Upper lobe of right lung (tissue), 1 donor: ENCODE results near the gene CHEK2. TPM values are rescaled to one million over a fixed set of nuclear protein-coding genes. Genes with fewer than 3 reads are reported as not detected.
"Not testable (repeated sequence)": the region's sequence is repeated elsewhere in the genome, so short reads cannot be mapped to it uniquely, and the experiment has no call there.

Experiments used
- ATAC-seq: fragments of 200-7000 bp; cut with Tn5 transposase; one replicate; pipeline ENCODE4 v1.9.1; 2020; ENCODE audit warnings: mild to moderate bottlenecking, moderate library complexity
- DNase-seq: peaks from one replicate; pipeline ENCODE4 v3.0.0-alpha.2; 2020
- H3K27ac ChIP-seq: fragments of 200-600 bp; one replicate; pipeline ENCODE4 v1.8.0; 2022
- H3K27me3 ChIP-seq: fragments of 200-600 bp; one replicate; pipeline ENCODE4 v1.8.0; 2022; ENCODE audit warnings: mild to moderate bottlenecking
- H3K36me3 ChIP-seq: fragments of 200-600 bp; one replicate; pipeline ENCODE4 v1.8.0; 2022
- H3K4me1 ChIP-seq: fragments of 200-600 bp; one replicate; pipeline ENCODE4 v1.8.0; 2022
- H3K4me3 ChIP-seq: fragments of 200-600 bp; one replicate; pipeline ENCODE4 v1.8.0; 2022; ENCODE audit warnings: mild to moderate bottlenecking
- H3K9me3 ChIP-seq: fragments of 200-600 bp; one replicate; pipeline ENCODE4 v1.8.0; 2022
- intact Hi-C: fragments of 100-400 bp; cut with DNase I; formaldehyde crosslinking; loops from one replicate; pipeline ENCODE4 v1.11.0; 2022
- total RNA-seq: library from RNA; stranded (reverse); fragmentation: NEBNext Ultra II Directional; extraction: Animal tissue kit (Norgen Biotek cat#: 25700); gene quantifications from one replicate; pipeline ENCODE4 v1.2.1, GENCODE V29; 2021
- TF ChIP-seq, protein P1 (sequence below): fragments of 200-600 bp; IDR thresholded peaks from one replicate; pipeline ENCODE4 v1.8.0; 2022; ENCODE audit warnings: antibody characterized with exemption
- donor health status: DM: no; HTN: yes; CAD: no; lungs with severe emphysema.

The CHEK2 gene
- total RNA-seq, 1 donor from 2014 or later: 9.2 TPM

DNA sequence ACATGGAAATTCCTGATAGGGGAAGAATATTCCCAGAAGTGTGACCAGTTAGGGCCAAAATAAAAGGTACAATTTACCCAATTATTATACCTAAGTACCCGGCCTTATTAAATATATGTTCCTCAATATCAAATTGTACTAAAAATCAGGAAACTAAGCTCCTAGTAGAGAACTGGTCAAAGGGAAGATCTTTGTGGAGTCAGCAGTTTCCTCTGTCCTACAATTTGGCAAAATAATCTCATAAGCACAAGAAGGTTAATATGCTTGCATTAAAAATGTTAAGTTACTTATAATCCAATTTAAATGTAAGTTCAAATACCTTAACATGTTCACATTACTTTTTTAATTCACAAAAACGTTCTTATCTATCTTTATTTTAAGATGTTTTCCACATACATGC is 72.2 kb downstream of the CHEK2 start:
- TF ChIP-seq, protein P1, sequence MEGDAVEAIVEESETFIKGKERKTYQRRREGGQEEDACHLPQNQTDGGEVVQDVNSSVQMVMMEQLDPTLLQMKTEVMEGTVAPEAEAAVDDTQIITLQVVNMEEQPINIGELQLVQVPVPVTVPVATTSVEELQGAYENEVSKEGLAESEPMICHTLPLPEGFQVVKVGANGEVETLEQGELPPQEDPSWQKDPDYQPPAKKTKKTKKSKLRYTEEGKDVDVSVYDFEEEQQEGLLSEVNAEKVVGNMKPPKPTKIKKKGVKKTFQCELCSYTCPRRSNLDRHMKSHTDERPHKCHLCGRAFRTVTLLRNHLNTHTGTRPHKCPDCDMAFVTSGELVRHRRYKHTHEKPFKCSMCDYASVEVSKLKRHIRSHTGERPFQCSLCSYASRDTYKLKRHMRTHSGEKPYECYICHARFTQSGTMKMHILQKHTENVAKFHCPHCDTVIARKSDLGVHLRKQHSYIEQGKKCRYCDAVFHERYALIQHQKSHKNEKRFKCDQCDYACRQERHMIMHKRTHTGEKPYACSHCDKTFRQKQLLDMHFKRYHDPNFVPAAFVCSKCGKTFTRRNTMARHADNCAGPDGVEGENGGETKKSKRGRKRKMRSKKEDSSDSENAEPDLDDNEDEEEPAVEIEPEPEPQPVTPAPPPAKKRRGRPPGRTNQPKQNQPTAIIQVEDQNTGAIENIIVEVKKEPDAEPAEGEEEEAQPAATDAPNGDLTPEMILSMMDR: no peak
- H3K27ac ChIP-seq: no peak overlapping the region
- no peak overlapping the region for H3K4me3 ChIP-seq
- no peaks in the 10 kb centered on the region for H3K9me3 ChIP-seq
- DNase-seq: no peak
- H3K36me3 ChIP-seq: no peaks in the 10 kb centered on the region
- H3K27me3 ChIP-seq: no peaks in the 10 kb centered on the region
- intact Hi-C loops: no loop called here
- ATAC-seq: no peak
- H3K4me1 ChIP-seq: peaks cover 7% of the 10 kb centered on the region

DNA sequence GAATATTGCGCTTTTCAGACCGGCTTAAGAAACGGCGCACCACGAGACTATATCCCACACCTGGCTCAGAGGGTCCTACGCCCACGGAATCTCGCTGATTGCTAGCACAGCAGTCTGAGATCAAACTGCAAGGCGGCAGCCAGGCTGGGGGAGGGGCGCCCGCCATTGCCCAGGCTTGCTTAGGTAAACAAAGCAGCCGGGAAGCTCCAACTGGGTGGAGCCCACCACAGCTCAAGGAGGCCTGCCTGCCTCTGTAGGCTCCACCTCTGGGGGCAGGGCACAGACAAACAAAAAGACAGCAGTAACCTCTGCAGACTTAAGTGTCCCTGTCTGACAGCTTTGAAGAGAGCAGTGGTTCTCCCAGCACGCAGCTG is 78.1 kb downstream of the CHEK2 start:
- not testable (repeated sequence) for H3K27me3 ChIP-seq, DNase-seq

GRCh38 chr22:28658448-28658847 is 83.2 kb downstream of the CHEK2 start:
- Histone ChIP-seq H3K4me1 (no peaks in the 10 kb centered on the region), H3K4me3 (no peak overlapping the region), H3K27ac (no peak overlapping the region), H3K36me3 (no peaks in the 10 kb centered on the region), H3K27me3 (no peaks in the 10 kb centered on the region), H3K9me3 (no peaks in the 10 kb centered on the region)
- DNase-seq (no peak), ATAC-seq (no peak)
- intact Hi-C loops: no loop called here
- TF ChIP-seq, protein P1: no peak

More for the DNA sequence above, 78.1 kb downstream of the CHEK2 start:
- intact Hi-C loops, ATAC-seq, H3K9me3 ChIP-seq, H3K4me3 ChIP-seq, H3K27ac ChIP-seq, H3K36me3 ChIP-seq, H3K4me1 ChIP-seq: not testable (repeated sequence)

GRCh38 chr22:28656181-28656580 is 85.4 kb downstream of the CHEK2 start:
- no peak overlapping the region for H3K4me3 ChIP-seq
- no peaks in the 10 kb centered on the region for H3K36me3 ChIP-seq
- no peak overlapping the region for H3K27ac ChIP-seq
- intact Hi-C loops: no loop called here
- H3K4me1 ChIP-seq: no peaks in the 10 kb centered on the region
- ATAC-seq: no peak
- DNase-seq: no peak
- H3K9me3 ChIP-seq: no peaks in the 10 kb centered on the region
- TF ChIP-seq, protein P1: no peak
- no peaks in the 10 kb centered on the region for H3K27me3 ChIP-seq

- TF ChIP-seq, protein P1: no peak
- H3K27me3 ChIP-seq: no peaks in the 10 kb centered on the region
- no peak overlapping the region for H3K27ac ChIP-seq
- H3K9me3 ChIP-seq: no peaks in the 10 kb centered on the region
- intact Hi-C loops: no loop called here
- H3K4me3 ChIP-seq: no peak overlapping the region
- no peaks in the 10 kb centered on the region for H3K36me3 ChIP-seq
- no peaks in the 10 kb centered on the region for H3K4me1 ChIP-seq
- DNase-seq (no peak), ATAC-seq (no peak)
Measured at GRCh38 chr22:28650463-28650862, 91.2 kb downstream of the CHEK2 start.

- no peaks in the 10 kb centered on the region for H3K9me3 ChIP-seq
- intact Hi-C loops: no loop called here
- H3K27me3 ChIP-seq: no peaks in the 10 kb centered on the region
- TF ChIP-seq, protein P1: no peak
- H3K4me1 ChIP-seq: no peaks in the 10 kb centered on the region
- no peak for ATAC-seq
- no peak for DNase-seq
- no peaks in the 10 kb centered on the region for H3K36me3 ChIP-seq
- H3K4me3 ChIP-seq: no peak overlapping the region
- H3K27ac ChIP-seq: no peak overlapping the region
Measured at GRCh38 chr22:28648792-28649191, 92.8 kb downstream of the CHEK2 start.
